ENCODE data around the gene JADE2. TPM values are rescaled to one million over a fixed set of nuclear protein-coding genes. Genes with fewer than 3 reads are reported as not detected.

The JADE2 gene
- total RNA-seq, 2 donors from 2014 or later = 28.0 to 41.0 TPM

GRCh38 chr5:134567641-134568336, 42.3 kb downstream of the JADE2 start:
- Histone ChIP-seq H3K4me3 (no peak overlapping the region), H3K27ac (peak overlapping the region in 2 of 4 donors; percentile 40 to 57), H3K27me3 (no peaks in the 10 kb centered on the region), H3K4me1 (peaks cover 22% of the 10 kb centered on the region), H3K9me3 (no peaks in the 10 kb centered on the region), H3K36me3 (replicated peaks in 1 of 2; ENCODE audit: insufficient read depth in 1 of 2, low read depth in 2 of 2) (peaks cover 28 to 41% of the 10 kb centered on the region in 2 donors)
- DNase-seq = peak in 1 of 4 donors; percentile 54
- peak; percentile 37 for ATAC-seq
- no peak for TF ChIP-seq POLR2A (IDR thresholded peaks at IDR 0.05)
- no peak for TF ChIP-seq CTCF (IDR thresholded peaks at IDR 0.05)
- 78 to 82% methylated on average over 7 of the region's 7 CpGs for WGBS, 2 donors
- intact Hi-C loops (cut with DNase I) = no loop called here

GRCh38 chr5:134568337-134568700, 42.8 kb downstream of the JADE2 start:
- Histone ChIP-seq H3K9me3 (no peaks in the 10 kb centered on the region), H3K27ac (peak overlapping the region in 2 of 4 donors; percentile 40 to 57), H3K4me1 (peaks cover 22% of the 10 kb centered on the region), H3K4me3 (no peak overlapping the region), H3K36me3 (replicated peaks in 1 of 2; ENCODE audit: insufficient read depth in 1 of 2, low read depth in 2 of 2) (peaks cover 23 to 37% of the 10 kb centered on the region in 2 donors), H3K27me3 (no peaks in the 10 kb centered on the region)
- intact Hi-C loops (cut with DNase I) = no loop called here
- DNase-seq (no peak), ATAC-seq (no peak)
- 69 to 78% methylated on average over 2 to 5 of the region's 5 CpGs for WGBS, 2 donors
- no peak for TF ChIP-seq CTCF (IDR thresholded peaks at IDR 0.05)
- no peak for TF ChIP-seq POLR2A (IDR thresholded peaks at IDR 0.05)

GRCh38 chr5:134568761-134569695, 43.6 kb downstream of the JADE2 start:
- peaks cover 16 to 33% of the 10 kb centered on the region in 2 donors for H3K36me3 ChIP-seq (replicated peaks in 1 of 2; ENCODE audit: insufficient read depth in 1 of 2, low read depth in 2 of 2)
- peak overlapping the region in 2 of 4 donors; percentile 40 to 57 for H3K27ac ChIP-seq
- peaks cover 22% of the 10 kb centered on the region for H3K4me1 ChIP-seq
- no peak for TF ChIP-seq CTCF (IDR thresholded peaks at IDR 0.05)
- no peak for TF ChIP-seq POLR2A (IDR thresholded peaks at IDR 0.05)
- DNase-seq = peak; percentile 76 to 93 (median 84)
- ATAC-seq = peak; percentile 74
- intact Hi-C loops (cut with DNase I) = no loop called here
- H3K9me3 ChIP-seq = no peaks in the 10 kb centered on the region
- H3K27me3 ChIP-seq = no peaks in the 10 kb centered on the region
- H3K4me3 ChIP-seq = no peak overlapping the region
- WGBS, 2 donors = 58 to 71% methylated on average over 15 to 24 of the region's 24 CpGs

GRCh38 chr5:134569758-134570364, 44.4 kb downstream of the JADE2 start:
- no peaks in the 10 kb centered on the region for H3K27me3 ChIP-seq
- no peak for TF ChIP-seq POLR2A (IDR thresholded peaks at IDR 0.05)
- TF ChIP-seq CTCF (IDR thresholded peaks at IDR 0.05) = no peak
- DNase-seq (no peak), ATAC-seq (no peak)
- peaks cover 9 to 30% of the 10 kb centered on the region in 2 donors for H3K36me3 ChIP-seq (replicated peaks in 1 of 2; ENCODE audit: insufficient read depth in 1 of 2, low read depth in 2 of 2)
- peak overlapping the region in 2 of 4 donors; percentile 16 to 40 for H3K27ac ChIP-seq
- no peak overlapping the region for H3K4me3 ChIP-seq
- H3K4me1 ChIP-seq = peaks cover 22% of the 10 kb centered on the region
- intact Hi-C loops (cut with DNase I) = loop anchor here (10.0 kb wide), 1 partner anchor 165 kb away; no protein-coding TSS in a partner anchor
- 92 to 99% methylated on average over 6 of the region's 6 CpGs for WGBS, 2 donors
- H3K9me3 ChIP-seq = no peaks in the 10 kb centered on the region
